Tibial artery (tissue), 4 donors: ENCODE measurements around the gene ZBTB7A.

ENCODE experiments used
- DNase-seq, 2 donors: peaks; one replicate each; pipeline ENCODE4 v3.0.0-alpha.2; 2019
- H3K27ac ChIP-seq, 2 donors: fragments of 200-600 bp; sonication (generic) in 1 of 2; 1 replicate in 1 of 2; 2 replicates in 1 of 2; pipeline ENCODE4 v1.5.1; 2018 to 2019; ENCODE audit warnings: mild to moderate bottlenecking in 1 of 2
- H3K27me3 ChIP-seq, 2 donors: fragments of 200-600 bp; sonication (generic) in 1 of 2; one replicate each; pipeline versions ENCODE4 v1.5.1 to v1.6.0; 2016 to 2019
- H3K36me3 ChIP-seq, 3 donors: fragments of 200-600 bp; sonication (generic) in 2 of 3; one replicate each; pipeline ENCODE4 v1.5.1; 2016 to 2019; ENCODE audit warnings: mild to moderate bottlenecking in 2 of 3
- H3K4me1 ChIP-seq, 4 donors: fragments of 200-600 bp; sonication (generic) in 2 of 4; 1 replicate in 3 of 4; 2 replicates in 1 of 4; pipeline ENCODE4 v1.5.1; 2016 to 2019
- H3K4me3 ChIP-seq, 2 donors: fragments of 200-600 bp; sonication (generic) in 1 of 2; 1 replicate in 1 of 2; 2 replicates in 1 of 2; pipeline ENCODE4 v1.5.1; 2018 to 2019; ENCODE audit warnings: mild to moderate bottlenecking in 2 of 2
- H3K9me3 ChIP-seq, 3 donors: fragments of 200-600 bp; sonication (generic) in 1 of 3; one replicate each; pipeline ENCODE4 v1.5.1; 2016 to 2019
- CTCF ChIP-seq, 2 experiments: fragments of 200-600 bp in 1 of 2; fragments of 450-650 bp in 1 of 2; IDR thresholded peaks; one replicate each; pipeline ENCODE4 v1.5.1; 2017 to 2019; ENCODE audit warnings: antibody characterized with exemption in 2 of 2, mild to moderate bottlenecking in 1 of 2, moderate library complexity in 1 of 2
- intact Hi-C: fragments of 100-400 bp; cut with DNase I; formaldehyde crosslinking; loops from one replicate; pipeline ENCODE4 v1.15.0; 2023; ENCODE audit warnings: low total_unique reads

The ZBTB7A gene

GRCh38 chr19:4101496-4101770 lies 34.7 kb upstream of the ZBTB7A start:
- no peak for DNase-seq
- Histone ChIP-seq H3K36me3 (peaks cover 40 to 88% (median 57%) of the 10 kb centered on the region in 3 donors), H3K4me1 (peaks cover 0 to 17% (median 13%) of the 10 kb centered on the region in 4 donors), H3K27ac (no peak overlapping the region), H3K4me3 (no peak overlapping the region), H3K27me3 (no peaks in the 10 kb centered on the region), H3K9me3 (no peaks in the 10 kb centered on the region)
- intact Hi-C loops = no loop called here
- no peak for TF ChIP-seq CTCF (IDR thresholded peaks at IDR 0.05)

- intact Hi-C loops = no loop called here
- DNase-seq = no peak
- Histone ChIP-seq H3K9me3 (no peaks in the 10 kb centered on the region), H3K27me3 (no peaks in the 10 kb centered on the region), H3K27ac (no peak overlapping the region), H3K36me3 (peaks cover 40 to 86% (median 51%) of the 10 kb centered on the region in 3 donors), H3K4me3 (no peak overlapping the region), H3K4me1 (peaks cover 0 to 23% (median 17%) of the 10 kb centered on the region in 4 donors)
- no peak for TF ChIP-seq CTCF (IDR thresholded peaks at IDR 0.05)
Measured at GRCh38 chr19:4100647-4101495, 34.2 kb upstream of the ZBTB7A start.

- H3K27me3 ChIP-seq = no peaks in the 10 kb centered on the region
- peaks cover 0 to 23% (median 17%) of the 10 kb centered on the region in 4 donors for H3K4me1 ChIP-seq
- peaks cover 49 to 88% (median 60%) of the 10 kb centered on the region in 3 donors for H3K36me3 ChIP-seq
- peak overlapping the region in 1 of 2 donors; percentile 76 for H3K27ac ChIP-seq
- no peak overlapping the region for H3K4me3 ChIP-seq
- no peaks in the 10 kb centered on the region for H3K9me3 ChIP-seq
- DNase-seq = no peak
- intact Hi-C loops = no loop called here
- TF ChIP-seq CTCF (IDR thresholded peaks at IDR 0.05) = no peak
Measured at GRCh38 chr19:4099041-4099764, 32.5 kb upstream of the ZBTB7A start.

GRCh38 chr19:4098493-4098892 lies 31.8 kb upstream of the ZBTB7A start:
- Histone ChIP-seq H3K36me3 (peaks cover 54 to 88% (median 60%) of the 10 kb centered on the region in 3 donors), H3K4me1 (peaks cover 0 to 23% (median 17%) of the 10 kb centered on the region in 4 donors), H3K27me3 (no peaks in the 10 kb centered on the region), H3K9me3 (no peaks in the 10 kb centered on the region), H3K4me3 (no peak overlapping the region), H3K27ac (peak overlapping the region; percentile 76 to 83)
- DNase-seq = no peak
- intact Hi-C loops = no loop called here
- no peak for TF ChIP-seq CTCF (IDR thresholded peaks at IDR 0.05)

GRCh38 chr19:4097501-4097900 lies 30.8 kb upstream of the ZBTB7A start:
- Histone ChIP-seq H3K36me3 (peaks cover 44 to 88% (median 58%) of the 10 kb centered on the region in 3 donors), H3K27ac (peak overlapping the region; percentile 76 to 83)

More at GRCh38 chr19:4097501-4097900, 30.8 kb upstream of the ZBTB7A start:
- Histone ChIP-seq H3K27me3 (no peaks in the 10 kb centered on the region), H3K4me1 (peaks cover 0 to 23% (median 17%) of the 10 kb centered on the region in 4 donors), H3K4me3 (no peak overlapping the region), H3K9me3 (no peaks in the 10 kb centered on the region)
- TF ChIP-seq CTCF (IDR thresholded peaks at IDR 0.05) = no peak
- DNase-seq = peak; percentile 79 to 93
- intact Hi-C loops = no loop called here
